AG09319 (cell line): ENCODE measurements around the gene ST6GALNAC1.

Experiments used
- DNase-seq: peaks from one replicate; pipeline ENCODE4 v3.0.0-alpha.2; 2010; ENCODE audit warnings: low read depth; ENCODE audit errors: extremely low read depth
- CTCF ChIP-seq: IDR thresholded peaks from 2 replicates; pipeline ENCODE4 v1.5.1; 2011; ENCODE audit warnings: low read depth, mild to moderate bottlenecking, inconsistent platforms, low read length, moderate library complexity

ST6GALNAC1 gene

GRCh38 chr17:76657505-76658241 is 14.1 kb upstream of the ST6GALNAC1 start:
- DNase-seq, result no peak
- TF ChIP-seq CTCF, result no peak

GRCh38 chr17:76654408-76654807 is 10.9 kb upstream of the ST6GALNAC1 start:
- TF ChIP-seq CTCF, result no peak
- DNase-seq, result no peak

- DNase-seq, result no peak
- no peak for TF ChIP-seq CTCF
Measured at GRCh38 chr17:76650504-76650903, 6.9 kb upstream of the ST6GALNAC1 start.

GRCh38 chr17:76646712-76647111 is 3.2 kb upstream of the ST6GALNAC1 start:
- DNase-seq, result no peak
- TF ChIP-seq CTCF, result no peak

- no peak for TF ChIP-seq CTCF
- DNase-seq, result no peak
Measured at GRCh38 chr17:76645481-76645880, 1.9 kb upstream of the ST6GALNAC1 start.

GRCh38 chr17:76644995-76645394 is 1.4 kb upstream of the ST6GALNAC1 start:
- TF ChIP-seq CTCF, result no peak
- DNase-seq, result no peak

GRCh38 chr17:76642994-76643393 is 563 bp downstream of the ST6GALNAC1 start:
- no peak for TF ChIP-seq CTCF

More at GRCh38 chr17:76642994-76643393, 563 bp downstream of the ST6GALNAC1 start:
- DNase-seq, result no peak
